HEK293 (cell line): Measurements from ENCODE around the gene DPYSL3.

Source experiments
- ATF2 ChIP-seq: fragments of 450-650 bp; formaldehyde crosslinking; IDR thresholded peaks from 2 replicates; pipeline ENCODE4 v1.5.1; 2016; ENCODE audit warnings: missing biosample characterization, missing genetic modification characterization, low read depth
- EGR2 ChIP-seq: fragments of 450-650 bp; formaldehyde crosslinking; IDR thresholded peaks from 2 replicates; pipeline ENCODE4 v1.5.1; 2016; ENCODE audit warnings: low read depth, missing biosample characterization, missing genetic modification characterization
- FEZF1 ChIP-seq: fragments of 450-650 bp; formaldehyde crosslinking; IDR thresholded peaks from 2 replicates; pipeline ENCODE4 v1.5.1; 2016; ENCODE audit warnings: missing biosample characterization, missing genetic modification characterization
- GFI1B ChIP-seq: fragments of 450-650 bp; formaldehyde crosslinking; IDR thresholded peaks from 2 replicates; pipeline ENCODE4 v1.5.1; 2016; ENCODE audit warnings: missing biosample characterization, missing genetic modification characterization
- HOXA7 ChIP-seq: sonication (generic); formaldehyde crosslinking; IDR thresholded peaks from 2 replicates; pipeline ENCODE4 v1.8.1; 2022; ENCODE audit warnings: missing genetic modification reagents, borderline replicate concordance
- KLF16 ChIP-seq: fragments of 450-650 bp; formaldehyde crosslinking; IDR thresholded peaks from 2 replicates; pipeline ENCODE4 v1.5.1; 2017; ENCODE audit warnings: missing biosample characterization, missing genetic modification characterization
- KLF8 ChIP-seq: fragments of 450-650 bp; formaldehyde crosslinking; IDR thresholded peaks from 2 replicates; pipeline ENCODE4 v1.5.1; 2016; ENCODE audit warnings: missing biosample characterization, missing genetic modification characterization
- OSR2 ChIP-seq: fragments of 450-650 bp; formaldehyde crosslinking; IDR thresholded peaks from 2 replicates; pipeline ENCODE4 v1.5.1; 2016; ENCODE audit warnings: missing biosample characterization, missing genetic modification characterization
- SCRT1 ChIP-seq: fragments of 450-650 bp; formaldehyde crosslinking; IDR thresholded peaks from 2 replicates; pipeline ENCODE4 v1.5.1; 2016; ENCODE audit warnings: missing biosample characterization, missing genetic modification characterization, borderline replicate concordance
- ZBTB8A ChIP-seq: fragments of 450-650 bp; formaldehyde crosslinking; IDR thresholded peaks from 2 replicates; pipeline ENCODE4 v1.5.1; 2016; ENCODE audit warnings: missing biosample characterization, missing genetic modification characterization
- ZFP3 ChIP-seq: fragments of 450-650 bp; formaldehyde crosslinking; IDR thresholded peaks from 2 replicates; pipeline ENCODE4 v1.5.1; 2016; ENCODE audit warnings: low read depth, missing biosample characterization, missing genetic modification characterization
- ZNF140 ChIP-seq: fragments of 450-650 bp; formaldehyde crosslinking; IDR thresholded peaks from 2 replicates; pipeline ENCODE4 v1.5.1; 2016; ENCODE audit warnings: missing biosample characterization, missing genetic modification characterization
- ZNF157 ChIP-seq: fragments of 450-650 bp; formaldehyde crosslinking; IDR thresholded peaks from 2 replicates; pipeline ENCODE4 v1.5.1; 2016; ENCODE audit warnings: missing biosample characterization, missing genetic modification characterization
- ZNF18 ChIP-seq: fragments of 450-650 bp; formaldehyde crosslinking; IDR thresholded peaks from 2 replicates; pipeline ENCODE4 v1.5.1; 2016; ENCODE audit warnings: missing biosample characterization, missing genetic modification characterization
- ZNF202 ChIP-seq: fragments of 450-650 bp; formaldehyde crosslinking; IDR thresholded peaks from 2 replicates; pipeline ENCODE4 v1.5.1; 2016; ENCODE audit warnings: missing biosample characterization, missing genetic modification characterization, borderline replicate concordance
- ZNF211 ChIP-seq: fragments of 450-650 bp; formaldehyde crosslinking; IDR thresholded peaks from 2 replicates; pipeline ENCODE4 v1.5.1; 2016; ENCODE audit warnings: low read depth, missing biosample characterization, missing genetic modification characterization
- ZNF239 ChIP-seq: fragments of 450-650 bp; formaldehyde crosslinking; IDR thresholded peaks from 2 replicates; pipeline ENCODE4 v1.5.1; 2016; ENCODE audit warnings: missing biosample characterization, missing genetic modification characterization
- ZNF248 ChIP-seq: fragments of 450-650 bp; formaldehyde crosslinking; IDR thresholded peaks from 2 replicates; pipeline ENCODE4 v1.5.1; 2017; ENCODE audit warnings: missing biosample characterization, missing genetic modification characterization
- ZNF311 ChIP-seq: fragments of 450-650 bp; formaldehyde crosslinking; IDR thresholded peaks from 2 replicates; pipeline ENCODE4 v1.5.1; 2017; ENCODE audit warnings: missing biosample characterization, missing genetic modification characterization, borderline replicate concordance
- ZNF341 ChIP-seq: fragments of 450-650 bp; formaldehyde crosslinking; IDR thresholded peaks from 2 replicates; pipeline ENCODE4; 2016; ENCODE audit warnings: low read depth, missing biosample characterization, missing genetic modification characterization
- ZNF350 ChIP-seq: fragments of 450-650 bp; formaldehyde crosslinking; IDR thresholded peaks from 2 replicates; pipeline ENCODE4 v1.5.0; 2017; ENCODE audit warnings: missing biosample characterization, mild to moderate bottlenecking, missing genetic modification characterization
- ZNF404 ChIP-seq: fragments of 450-650 bp; formaldehyde crosslinking; IDR thresholded peaks from 2 replicates; pipeline ENCODE4 v1.5.1; 2017; ENCODE audit warnings: missing biosample characterization, missing genetic modification characterization
- ZNF449 ChIP-seq: fragments of 450-650 bp; formaldehyde crosslinking; IDR thresholded peaks from 2 replicates; pipeline ENCODE4 v1.5.1; 2017; ENCODE audit warnings: missing biosample characterization, mild to moderate bottlenecking, missing genetic modification characterization, moderate library complexity
- ZNF558 ChIP-seq: fragments of 450-650 bp; formaldehyde crosslinking; IDR thresholded peaks from 2 replicates; pipeline ENCODE4 v1.5.1; 2016; ENCODE audit warnings: missing biosample characterization, missing genetic modification characterization
- ZNF610 ChIP-seq: fragments of 450-650 bp; formaldehyde crosslinking; IDR thresholded peaks from 2 replicates; pipeline ENCODE4 v1.5.1; 2016; ENCODE audit warnings: missing biosample characterization, missing genetic modification characterization, borderline replicate concordance
- ZNF629 ChIP-seq: fragments of 450-650 bp; formaldehyde crosslinking; IDR thresholded peaks from 2 replicates; pipeline ENCODE4 v1.5.1; 2017; ENCODE audit warnings: missing biosample characterization, missing genetic modification characterization
- ZNF639 ChIP-seq: fragments of 450-650 bp; formaldehyde crosslinking; IDR thresholded peaks from 2 replicates; pipeline ENCODE4 v1.5.1; 2016; ENCODE audit warnings: missing biosample characterization, missing genetic modification characterization
- ZNF645 ChIP-seq: fragments of 450-650 bp; formaldehyde crosslinking; IDR thresholded peaks from 2 replicates; pipeline ENCODE4; 2016; ENCODE audit warnings: missing biosample characterization, missing genetic modification characterization
- ZNF692 ChIP-seq: fragments of 450-650 bp; formaldehyde crosslinking; IDR thresholded peaks from 2 replicates; pipeline ENCODE4 v1.5.1; 2016; ENCODE audit warnings: missing biosample characterization, missing genetic modification characterization
- ZSCAN18 ChIP-seq: fragments of 450-650 bp; formaldehyde crosslinking; IDR thresholded peaks from 2 replicates; pipeline ENCODE4 v1.5.1; 2016; ENCODE audit warnings: missing biosample characterization, missing genetic modification characterization

DPYSL3 gene

GRCh38 chr5:147509710-147510651, at the start of gene DPYSL3 (continued):
- TF ChIP-seq ZNF311 (tag by site-specific recombination) = no peak
- no peak for TF ChIP-seq ATF2 (tag by site-specific recombination)
- TF ChIP-seq ZNF157 (tag by site-specific recombination) = no peak
- TF ChIP-seq ZNF645 = no peak
- no peak for TF ChIP-seq HOXA7 (CRISPR knock-in tag)
- no peak for TF ChIP-seq ZNF202 (tag by site-specific recombination)
- TF ChIP-seq ZBTB8A (tag by site-specific recombination) = peak; percentile 85
- TF ChIP-seq FEZF1 (tag by site-specific recombination) = no peak
- TF ChIP-seq GFI1B = no peak
- TF ChIP-seq KLF8 (tag by site-specific recombination) = peak; percentile 62; the same call in 1 of the 2 replicates
- peak; percentile 39 for TF ChIP-seq ZNF610 (tag by site-specific recombination)
- no peak for TF ChIP-seq ZNF211 (tag by site-specific recombination)
- TF ChIP-seq OSR2 (tag by site-specific recombination) = no peak
- TF ChIP-seq ZNF692 (tag by site-specific recombination) = peak; percentile 87
- TF ChIP-seq ZNF350 = no peak
- no peak for TF ChIP-seq ZNF558
- TF ChIP-seq ZNF341 (tag by site-specific recombination) = peak; percentile 37; the same call in 1 of the 2 replicates
- TF ChIP-seq ZNF629 = peak; percentile 58; the same call in 1 of the 2 replicates
- no peak for TF ChIP-seq ZNF639 (tag by site-specific recombination)
- TF ChIP-seq EGR2 (tag by site-specific recombination) = no peak
- TF ChIP-seq ZSCAN18 = no peak
- TF ChIP-seq ZNF140 (tag by site-specific recombination) = no peak
- TF ChIP-seq SCRT1 (tag by site-specific recombination) = no peak; the same call in 1 of the 2 replicates
- TF ChIP-seq ZNF18 (tag by site-specific recombination) = peak; percentile 95
- no peak for TF ChIP-seq ZFP3 (tag by site-specific recombination)
- no peak for TF ChIP-seq ZNF404 (tag by site-specific recombination)
- no peak for TF ChIP-seq ZNF248
- 0 out of 2 replicates have a peak, but pooled peaks have one; percentile 12 for TF ChIP-seq ZNF449 (tag by site-specific recombination)
- TF ChIP-seq ZNF239 (tag by site-specific recombination) = no peak
- peak; percentile 69 for TF ChIP-seq KLF16
